Measurements from ENCODE around the gene TEX35. TPM values are rescaled to one million over a fixed set of nuclear protein-coding genes. Genes with fewer than 3 reads are reported as not detected.
"Not testable (repeated sequence)": the region's sequence is repeated elsewhere in the genome, so short reads cannot be mapped to it uniquely, and the experiment has no call there.

The TEX35 gene
- total RNA-seq, 2 donors from 2014 or later = not detected

DNA sequence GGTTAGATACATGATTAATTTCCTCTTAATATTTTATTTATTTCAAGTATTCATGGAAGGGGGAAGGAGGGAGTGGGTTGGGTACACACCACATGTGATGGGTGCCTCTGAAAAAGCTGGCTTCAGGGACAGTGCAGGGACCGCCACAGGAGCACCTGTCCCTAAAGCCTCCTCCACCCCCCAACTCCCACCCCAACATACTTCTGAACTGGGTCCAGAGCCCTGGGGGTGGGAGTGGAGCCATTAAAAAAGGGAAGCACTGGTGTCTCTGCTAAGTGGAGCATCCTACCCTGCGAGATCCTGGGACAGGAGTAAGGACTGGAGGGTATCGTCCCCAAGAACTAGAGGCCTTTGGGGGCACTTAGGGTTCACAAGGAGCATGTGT lies 10.6 kb upstream of the TEX35 start:
- Mint-ChIP-seq H3K36me3 (ENCODE audit: low read depth) (no peaks in the 10 kb centered on the region), H3K4me3 (no peak overlapping the region), H3K27ac (no peak overlapping the region), H3K9me3 (no peaks in the 10 kb centered on the region), H3K4me1 (peaks cover 22% of the 10 kb centered on the region), H3K27me3 (ENCODE audit: insufficient read depth) (peaks cover 31% of the 10 kb centered on the region)
- TF ChIP-seq, protein P1, sequence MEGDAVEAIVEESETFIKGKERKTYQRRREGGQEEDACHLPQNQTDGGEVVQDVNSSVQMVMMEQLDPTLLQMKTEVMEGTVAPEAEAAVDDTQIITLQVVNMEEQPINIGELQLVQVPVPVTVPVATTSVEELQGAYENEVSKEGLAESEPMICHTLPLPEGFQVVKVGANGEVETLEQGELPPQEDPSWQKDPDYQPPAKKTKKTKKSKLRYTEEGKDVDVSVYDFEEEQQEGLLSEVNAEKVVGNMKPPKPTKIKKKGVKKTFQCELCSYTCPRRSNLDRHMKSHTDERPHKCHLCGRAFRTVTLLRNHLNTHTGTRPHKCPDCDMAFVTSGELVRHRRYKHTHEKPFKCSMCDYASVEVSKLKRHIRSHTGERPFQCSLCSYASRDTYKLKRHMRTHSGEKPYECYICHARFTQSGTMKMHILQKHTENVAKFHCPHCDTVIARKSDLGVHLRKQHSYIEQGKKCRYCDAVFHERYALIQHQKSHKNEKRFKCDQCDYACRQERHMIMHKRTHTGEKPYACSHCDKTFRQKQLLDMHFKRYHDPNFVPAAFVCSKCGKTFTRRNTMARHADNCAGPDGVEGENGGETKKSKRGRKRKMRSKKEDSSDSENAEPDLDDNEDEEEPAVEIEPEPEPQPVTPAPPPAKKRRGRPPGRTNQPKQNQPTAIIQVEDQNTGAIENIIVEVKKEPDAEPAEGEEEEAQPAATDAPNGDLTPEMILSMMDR (conservative IDR thresholded peaks at IDR 0.05) = no peak
- Histone ChIP-seq H3K4me3 (ENCODE audit: low read length) (no peak overlapping the region), H3K9me3 (ENCODE audit: control insufficient read depth, low read length) (no peaks in the 10 kb centered on the region), H3K36me3 (ENCODE audit: control insufficient read depth, insufficient read depth, low read length) (no peaks in the 10 kb centered on the region), H3K9ac (ENCODE audit: extremely low read depth, low read length, poor library complexity, severe bottlenecking) (no peak overlapping the region), H3K4me1 (ENCODE audit: control insufficient read depth, insufficient read depth, low read length) (peaks cover 5% of the 10 kb centered on the region), H3K27ac (ENCODE audit: low read depth, low read length) (no peak overlapping the region), H3K27me3 (ENCODE audit: control insufficient read depth, insufficient read depth, low read length, poor library complexity, severe bottlenecking) (peaks cover 37% of the 10 kb centered on the region)
- WGBS, 2 experiments (ENCODE audit: insufficient coverage in 1 of 2, insufficient read length in 1 of 2) = 97 to 100% methylated on average over 2 to 3 of the region's 3 CpGs
- peak; percentile 13 for DNase-seq

DNA sequence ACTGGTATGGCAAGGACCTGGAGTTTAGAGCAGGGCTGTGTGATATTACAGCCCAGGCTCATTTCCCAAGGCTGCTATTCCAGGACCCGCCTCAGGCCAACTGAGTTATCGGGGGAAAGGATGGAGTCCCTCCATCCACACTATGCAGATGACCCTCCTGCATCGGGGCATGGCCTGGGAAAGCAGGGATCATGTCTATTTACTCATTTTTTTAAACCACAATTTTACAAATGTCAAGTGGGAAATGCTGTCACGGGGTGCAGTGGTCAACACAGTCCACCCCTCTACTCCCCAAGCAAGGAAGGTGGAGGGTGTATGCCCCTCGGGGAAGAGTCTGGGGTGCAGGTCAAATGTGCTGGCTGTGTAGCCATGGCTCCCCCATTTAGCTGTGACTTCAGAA lies 10.1 kb upstream of the TEX35 start:
- Histone ChIP-seq H3K9me3 (ENCODE audit: control insufficient read depth, low read length) (no peaks in the 10 kb centered on the region), H3K9ac (ENCODE audit: extremely low read depth, low read length, poor library complexity, severe bottlenecking) (no peak overlapping the region), H3K4me1 (ENCODE audit: control insufficient read depth, insufficient read depth, low read length) (peaks cover 5% of the 10 kb centered on the region), H3K4me3 (ENCODE audit: low read length) (no peak overlapping the region), H3K27ac (ENCODE audit: low read depth, low read length) (no peak overlapping the region), H3K27me3 (ENCODE audit: control insufficient read depth, insufficient read depth, low read length, poor library complexity, severe bottlenecking) (peaks cover 42% of the 10 kb centered on the region), H3K36me3 (ENCODE audit: control insufficient read depth, insufficient read depth, low read length) (no peaks in the 10 kb centered on the region)
- Mint-ChIP-seq H3K27me3 (ENCODE audit: insufficient read depth) (peaks cover 36% of the 10 kb centered on the region), H3K9me3 (no peaks in the 10 kb centered on the region), H3K27ac (no peak overlapping the region), H3K36me3 (ENCODE audit: low read depth) (no peaks in the 10 kb centered on the region), H3K4me3 (no peak overlapping the region), H3K4me1 (peaks cover 17% of the 10 kb centered on the region)
- peak; percentile 36 for DNase-seq
- TF ChIP-seq, protein P1 (conservative IDR thresholded peaks at IDR 0.05) = no peak
- 87 to 96% methylated on average over 4 to 5 of the region's 5 CpGs for WGBS, 2 experiments (ENCODE audit: insufficient coverage in 1 of 2, insufficient read length in 1 of 2)

DNA sequence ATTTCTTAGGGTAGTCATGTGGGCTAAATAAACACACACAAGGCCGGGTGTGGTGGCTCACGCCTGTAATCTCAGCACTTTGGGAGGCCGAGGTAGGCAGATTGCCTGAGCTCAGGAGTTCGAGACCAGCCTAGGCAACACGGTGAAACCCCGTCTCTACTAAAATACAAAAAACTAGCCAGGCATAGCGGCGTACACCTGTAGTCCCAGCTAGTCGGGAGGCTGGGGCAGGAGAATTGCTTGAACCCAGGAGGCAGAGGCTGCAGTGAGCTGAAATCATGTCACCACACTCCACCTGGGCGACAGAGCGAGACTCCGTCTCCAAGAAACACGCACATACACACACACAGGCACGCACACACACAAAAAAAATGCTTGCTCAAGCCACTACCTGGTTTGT lies 9.6 kb upstream of the TEX35 start:
- H3K9ac ChIP-seq (ENCODE audit: extremely low read depth, low read length, poor library complexity, severe bottlenecking); H3K36me3 ChIP-seq (ENCODE audit: control insufficient read depth, insufficient read depth, low read length); H3K27ac Mint-ChIP-seq; H3K36me3 Mint-ChIP-seq (ENCODE audit: low read depth); H3K4me3 ChIP-seq (ENCODE audit: low read length); H3K27ac ChIP-seq (ENCODE audit: low read depth, low read length); H3K4me1 ChIP-seq (ENCODE audit: control insufficient read depth, insufficient read depth, low read length); H3K9me3 ChIP-seq (ENCODE audit: control insufficient read depth, low read length); H3K9me3 Mint-ChIP-seq; H3K4me3 Mint-ChIP-seq: not testable (repeated sequence)
- H3K4me1 Mint-ChIP-seq = peaks cover 16% of the 10 kb centered on the region
- DNase-seq = peak; percentile 36
- WGBS, 2 experiments (ENCODE audit: insufficient coverage in 1 of 2, insufficient read length in 1 of 2) = 87 to 96% methylated on average over 9 to 14 of the region's 14 CpGs
- H3K27me3 ChIP-seq (ENCODE audit: control insufficient read depth, insufficient read depth, low read length, poor library complexity, severe bottlenecking) = peaks cover 47% of the 10 kb centered on the region
- peaks cover 38% of the 10 kb centered on the region for H3K27me3 Mint-ChIP-seq (ENCODE audit: insufficient read depth)

DNA sequence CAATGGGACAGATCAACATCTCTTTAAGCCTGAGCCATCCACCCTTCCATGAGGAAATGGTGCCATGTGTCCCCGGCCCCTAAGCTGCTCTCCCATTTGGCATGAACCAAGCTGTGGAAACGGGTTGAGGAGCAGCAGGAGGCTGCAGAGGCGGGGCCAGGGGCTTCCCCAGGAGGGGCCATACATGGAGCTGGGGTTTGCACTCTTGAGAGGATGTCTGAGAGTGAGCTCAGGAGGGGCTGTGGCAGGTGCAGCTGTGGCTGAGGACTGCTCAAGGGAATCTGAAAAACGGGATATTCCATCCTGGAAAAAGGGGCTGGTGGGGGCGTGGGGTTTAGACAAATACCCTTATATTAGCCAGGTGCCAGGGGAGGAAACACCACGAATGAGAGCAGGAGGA lies 9.1 kb upstream of the TEX35 start:
- H3K27ac ChIP-seq (ENCODE audit: low read depth, low read length) = no peak overlapping the region
- H3K9me3 Mint-ChIP-seq = no peaks in the 10 kb centered on the region
- TF ChIP-seq, protein P1 (conservative IDR thresholded peaks at IDR 0.05) = no peak
- H3K4me1 Mint-ChIP-seq = peaks cover 16% of the 10 kb centered on the region
- no peak overlapping the region for H3K4me3 Mint-ChIP-seq
- DNase-seq = no peak
- H3K27me3 ChIP-seq (ENCODE audit: control insufficient read depth, insufficient read depth, low read length, poor library complexity, severe bottlenecking) = peaks cover 52% of the 10 kb centered on the region
- no peak overlapping the region for H3K27ac Mint-ChIP-seq
- no peak overlapping the region for H3K4me3 ChIP-seq (ENCODE audit: low read length)
- 85 to 88% methylated on average over 5 to 6 of the region's 6 CpGs for WGBS, 2 experiments (ENCODE audit: insufficient coverage in 1 of 2, insufficient read length in 1 of 2)
- H3K9me3 ChIP-seq (ENCODE audit: control insufficient read depth, low read length) = no peaks in the 10 kb centered on the region
- H3K36me3 ChIP-seq (ENCODE audit: control insufficient read depth, insufficient read depth, low read length) = no peaks in the 10 kb centered on the region
- peaks cover 42% of the 10 kb centered on the region for H3K27me3 Mint-ChIP-seq (ENCODE audit: insufficient read depth)
- H3K36me3 Mint-ChIP-seq (ENCODE audit: low read depth) = no peaks in the 10 kb centered on the region
- H3K4me1 ChIP-seq (ENCODE audit: control insufficient read depth, insufficient read depth, low read length) = peaks cover 5% of the 10 kb centered on the region
- H3K9ac ChIP-seq (ENCODE audit: extremely low read depth, low read length, poor library complexity, severe bottlenecking) = no peak overlapping the region
